A673 (cell line): ENCODE data around the gene ERICH3.

Experiments used
- CTCF ChIP-seq: fragments of 300-800, 200-600 bp; sonication (generic); conservative IDR thresholded peaks from 2 replicates; pipeline ENCODE4 v1.5.1; 2017; ENCODE audit warnings: low read depth, mild to moderate bottlenecking, antibody characterized with exemption, low read length, moderate library complexity, mixed read lengths
- EZH2 ChIP-seq: fragments of 200-600 bp; sonication (generic); IDR thresholded peaks from 2 replicates; pipeline ENCODE4 v1.6.1; 2017; ENCODE audit warnings: borderline replicate concordance, low read depth, mild to moderate bottlenecking, mixed read lengths, antibody characterized with exemption, low read length; ENCODE audit not compliant: poor library complexity, severe bottlenecking

- no peak for TF ChIP-seq CTCF
- TF ChIP-seq EZH2 = no peak
Observed at GRCh38 chr1:74522148-74522547, 151.4 kb downstream of the ERICH3 start.
